H1 (cell line): ENCODE measurements around the gene MTERF2. TPM values are rescaled to one million over a fixed set of nuclear protein-coding genes. Genes with fewer than 3 reads are reported as not detected.

Source experiments
- CTCF ChIA-PET: fragments of 300-600 bp; sonication (Branson Sonifier 250); formaldehyde crosslinking; loops from one replicate; lab custom pipeline; 2021; ENCODE audit not compliant: partially characterized antibody; lab: Charles Lee
- POLR2A ChIA-PET: fragments of 300-600 bp; sonication (Branson Sonifier 250); formaldehyde crosslinking; loops from one replicate; lab custom pipeline; 2021; ENCODE audit warnings: inconsistent platforms; ENCODE audit not compliant: partially characterized antibody; lab: Charles Lee
- DNase-seq, 2 experiments: peaks; one replicate each; pipeline versions ENCODE4 v3.0.0 to v3.0.0-alpha.2; 2010 to 2022; ENCODE audit warnings: low spot score in 2 of 2, low read depth in 1 of 2, mixed read lengths in 1 of 2
- FAIRE-seq: peaks from 2 replicates; lab custom pipeline; 2011; peaks lifted over from hg19 to GRCh38; lab: Jason Lieb, UNC
- H2AFZ ChIP-seq: 2 replicates; pipeline ENCODE4 v1.8.1; 2012; ENCODE audit warnings: low read length, inconsistent platforms
- H2AK5ac ChIP-seq: 2 replicates; pipeline ENCODE4 v1.6.1; 2013; ENCODE audit warnings: low read depth, low read length
- H2BK120ac ChIP-seq: replicated peaks from 2 replicates; pipeline ENCODE3; 2013; ENCODE audit warnings: low read depth, low read length, inconsistent platforms
- H2BK12ac ChIP-seq: 2 replicates; pipeline ENCODE4 v1.6.1; 2013; ENCODE audit warnings: low read depth, low read length
- H2BK15ac ChIP-seq: 2 replicates; pipeline ENCODE4 v1.6.1; 2013; ENCODE audit warnings: low read length
- H2BK20ac ChIP-seq: 2 replicates; pipeline ENCODE4 v1.6.1; 2013; ENCODE audit warnings: low read length
- H2BK5ac ChIP-seq: 2 replicates; pipeline ENCODE4 v1.6.1; 2013; ENCODE audit warnings: low read depth, low read length
- H3K14ac ChIP-seq: 2 replicates; pipeline ENCODE4 v1.6.1; 2013; ENCODE audit warnings: inconsistent platforms; ENCODE audit not compliant: insufficient read length
- H3K18ac ChIP-seq: 2 replicates; pipeline ENCODE4 v1.6.1; 2013; ENCODE audit warnings: low read length; ENCODE audit errors: extremely low read depth
- H3K23ac ChIP-seq: 2 replicates; pipeline ENCODE4 v1.6.1; 2013; ENCODE audit warnings: inconsistent platforms; ENCODE audit not compliant: insufficient read length
- H3K23me2 ChIP-seq: 2 replicates; pipeline ENCODE4 v1.6.1; 2013; ENCODE audit warnings: low read depth, low read length
- H3K27ac ChIP-seq: 2 replicates; pipeline ENCODE4 v1.6.1; 2011; ENCODE audit warnings: low read depth, low read length, inconsistent platforms
- H3K27me3 ChIP-seq, 4 experiments: replicated peaks in 1 of 4; 1 replicate in 1 of 4; 2 replicates in 3 of 4; pipeline versions ENCODE4 v1.6.1 to v1.8.1; 2011 to 2013; ENCODE audit warnings: low read length in 3 of 4, mild to moderate bottlenecking in 3 of 4, inconsistent platforms in 2 of 4, mixed read lengths in 2 of 4, moderate library complexity in 1 of 4; ENCODE audit not compliant: control insufficient read depth in 3 of 4, insufficient read depth in 3 of 4; ENCODE audit errors: extremely low read depth in 1 of 4
- H3K36me3 ChIP-seq, 4 experiments: 2 replicates each; pipeline versions ENCODE4 v1.6.1 to v1.8.1; 2011 to 2013; ENCODE audit warnings: mild to moderate bottlenecking in 4 of 4, low read length in 3 of 4, moderate library complexity in 2 of 4, control low read depth in 1 of 4, inconsistent platforms in 1 of 4; ENCODE audit not compliant: insufficient read depth in 4 of 4, control insufficient read depth in 2 of 4
- H3K4ac ChIP-seq: replicated peaks from 2 replicates; pipeline ENCODE3; 2013; ENCODE audit warnings: low read length, low read depth, mixed read lengths, inconsistent platforms; ENCODE audit not compliant: insufficient read length
- H3K4me1 ChIP-seq, 4 experiments: replicated peaks in 1 of 4; 1 replicate in 1 of 4; 2 replicates in 3 of 4; pipeline versions ENCODE4 v1.6.1 to v1.8.1; 2011 to 2013; ENCODE audit warnings: low read length in 3 of 4, inconsistent platforms in 2 of 4, mixed read lengths in 1 of 4; ENCODE audit not compliant: insufficient read depth in 4 of 4, control insufficient read depth in 3 of 4
- H3K4me2 ChIP-seq, 2 experiments: 2 replicates each; pipeline versions ENCODE4 v1.6.1 to v1.8.1; 2011 to 2013; ENCODE audit warnings: low read depth in 2 of 2, low read length in 2 of 2, control low read depth in 1 of 2, inconsistent platforms in 1 of 2, mild to moderate bottlenecking in 1 of 2; ENCODE audit not compliant: insufficient read depth in 1 of 2
- H3K4me3 ChIP-seq, 4 experiments: fragments of 200-600, 300-600 bp in 1 of 4; sonication (generic), shearing (Covaris generic), sonication (Bioruptor Twin) in 1 of 4; 2 replicates each; pipeline versions ENCODE4 v1.5.1 to v1.8.1; 2011 to 2016; ENCODE audit warnings: low read length in 4 of 4, low read depth in 3 of 4, control low read depth in 2 of 4, inconsistent platforms in 2 of 4, mild to moderate bottlenecking in 2 of 4, mixed read lengths in 1 of 4, moderate library complexity in 1 of 4; ENCODE audit not compliant: insufficient read depth in 2 of 4; ENCODE audit errors: extremely low read depth in 1 of 4
- H3K56ac ChIP-seq: replicated peaks from 2 replicates; pipeline ENCODE3; 2013; ENCODE audit warnings: low read depth, mild to moderate bottlenecking, mixed read lengths, low read length, inconsistent platforms; ENCODE audit not compliant: insufficient read length
- H3K79me1 ChIP-seq: 2 replicates; pipeline ENCODE4 v1.6.1; 2013; ENCODE audit warnings: low read depth, low read length, control low read depth
- H3K79me2 ChIP-seq, 2 experiments: 2 replicates each; pipeline versions ENCODE4 v1.6.1 to v1.8.1; 2012 to 2013; ENCODE audit warnings: low read length in 2 of 2, mild to moderate bottlenecking in 2 of 2, inconsistent platforms in 1 of 2; ENCODE audit not compliant: insufficient read depth in 2 of 2, control insufficient read depth in 1 of 2
- H3K9ac ChIP-seq, 4 experiments: replicated peaks in 1 of 4; 1 replicate in 1 of 4; 2 replicates in 3 of 4; pipeline versions ENCODE4 v1.6.1 to v1.8.1; 2011 to 2013; ENCODE audit warnings: low read depth in 3 of 4, low read length in 3 of 4, control low read depth in 2 of 4, mild to moderate bottlenecking in 2 of 4, moderate library complexity in 2 of 4, inconsistent platforms in 1 of 4; ENCODE audit errors: extremely low read depth in 1 of 4
- H3K9me3 ChIP-seq, 2 experiments: 2 replicates each; pipeline versions ENCODE4 v1.6.1 to v1.8.1; 2012 to 2013; ENCODE audit warnings: mild to moderate bottlenecking in 2 of 2, moderate library complexity in 2 of 2, control low read depth in 1 of 2, inconsistent platforms in 1 of 2, low read depth in 1 of 2, low read length in 1 of 2, mixed read lengths in 1 of 2; ENCODE audit not compliant: insufficient read depth in 2 of 2
- H4K20me1 ChIP-seq, 2 experiments: replicated peaks in 1 of 2; 2 replicates each; pipeline versions ENCODE3 to v1.8.1; 2011 to 2013; ENCODE audit warnings: inconsistent platforms in 2 of 2, low read length in 2 of 2, mild to moderate bottlenecking in 1 of 2; ENCODE audit not compliant: insufficient read depth in 2 of 2, control insufficient read depth in 1 of 2
- H4K5ac ChIP-seq: 2 replicates; pipeline ENCODE4 v1.6.1; 2013; ENCODE audit warnings: low read length, low read depth, mixed read lengths, inconsistent platforms; ENCODE audit not compliant: insufficient read length
- H4K8ac ChIP-seq: 2 replicates; pipeline ENCODE4 v1.8.0; 2013; ENCODE audit warnings: mild to moderate bottlenecking, moderate library complexity, low read length, inconsistent platforms; ENCODE audit not compliant: insufficient read depth; ENCODE audit errors: extremely low read depth
- H4K91ac ChIP-seq: replicated peaks from 2 replicates; pipeline ENCODE3; 2013; ENCODE audit warnings: low read length, mixed read lengths, inconsistent platforms; ENCODE audit not compliant: insufficient read length
- ASH2L ChIP-seq: fragments of 200-600, 300-600 bp; sonication (generic); IDR thresholded peaks from one replicate; pipeline ENCODE4 v1.7.1; 2017; ENCODE audit warnings: low read length
- WGBS, 2 experiments: shearing (Covaris generic) in 1 of 2; methylation state at CpG; one replicate each; pipeline versions ENCODE4 v1.1.6 to v1.1.7; 2013 to 2015; ENCODE audit warnings: low lambda C conversion rate in 2 of 2, mixed read lengths in 2 of 2, inconsistent platforms in 1 of 2, low coverage in 1 of 2, missing lambda C conversion rate in 1 of 2; ENCODE audit not compliant: insufficient replicate concordance in 2 of 2, insufficient coverage in 1 of 2, insufficient read length in 1 of 2; ENCODE audit errors: extremely low coverage in 1 of 2, missing lambda C conversion rate in 1 of 2; 5-methylcytosine and 5-hydroxymethylcytosine counted together
- polyA plus RNA-seq, 7 experiments: library from polyadenylated mRNA; depleted of rRNA in 3 of 7; stranded (reverse) in 5 of 7; unstranded in 2 of 7; fragments of >200 nt in 5 of 7; fragments of 200-250 nt in 2 of 7; gene quantifications; 1 replicate in 5 of 7; 2 replicates in 1 of 7; 4 replicates in 1 of 7; pipeline versions ENCODE4 v1.2.1 to v1.2.3, GENCODE V29; 2011 to 2013; ENCODE audit warnings: missing spikeins in 2 of 7, mixed read lengths in 2 of 7
- total RNA-seq: library from RNA; stranded (reverse); fragmentation: NEBNext Ultra II Directional; extraction: Animal tissue kit (Norgen Biotek cat#: 25700); gene quantifications from 2 replicates; pipeline ENCODE4 v1.2.1, GENCODE V29; 2021

MTERF2 gene
- total and polyA plus RNA-seq, 2 of the 8 experiments (the other 6 are each of a cell fraction or from before 2014, with no cell fraction given), result 2.8 to 7.1 TPM

- Histone ChIP-seq H3K79me1 (no peaks in the 10 kb centered on the region; the same call in 1 of the 2 replicates), H3K4me1 (no peaks in the 10 kb centered on the region), H3K4me2 (no peak overlapping the region), H2AK5ac (no peak overlapping the region), H3K27ac (no peak overlapping the region), H3K14ac (no peak overlapping the region), H3K4ac (no peak overlapping the region), H4K91ac (no peak overlapping the region), H3K4me3 (no peak overlapping the region), H3K18ac (no peak overlapping the region), H3K23ac (no peak overlapping the region), H4K5ac (no peak overlapping the region), H3K27me3 (no peaks in the 10 kb centered on the region), H2BK15ac (no peak overlapping the region), H2BK120ac (no peak overlapping the region), H2BK20ac (no peak overlapping the region), H4K20me1 (no peaks in the 10 kb centered on the region), H3K23me2 (no peaks in the 10 kb centered on the region), H3K79me2 (no peaks in the 10 kb centered on the region), H2AFZ (no peak overlapping the region), H3K9me3 (no peaks in the 10 kb centered on the region), H2BK5ac (no peak overlapping the region), H3K56ac (no peak overlapping the region), H2BK12ac (no peak overlapping the region), H3K36me3 (peaks cover 0 to 8% (median 0%) of the 10 kb centered on the region in 4 experiments; a peak in 1 of 8 replicates), H4K8ac (no peak overlapping the region), H3K9ac (no peak overlapping the region)
- FAIRE-seq (no peak), DNase-seq (no peak)
- CTCF ChIA-PET, result no interaction called here
- no peak for TF ChIP-seq ASH2L
- WGBS, 2 experiments, result 94% methylated on average over 2 of the region's 2 CpGs; no CpG with 5 or more reads in 1 of the 2 experiments
- POLR2A ChIA-PET, result interaction anchor here (1.0 kb wide), 1 partner anchor 9 kb away, joined by 4 read pairs; the partner anchor contains the start of gene TMEM263
Measured at GRCh38 chr12:106964526-106964925, 22.4 kb downstream of the MTERF2 start.
